ENCODE data around the gene NBAS.

GRCh38 chr2:15220603-15221002 lies 340.5 kb downstream of the NBAS start:
- no peak for TF ChIP-seq POLR2A (IDR thresholded peaks at IDR 0.05; ENCODE audit: low read depth, low read length)
- no peak for TF ChIP-seq MXI1 (IDR thresholded peaks at IDR 0.05; ENCODE audit: borderline replicate concordance, low read depth, low read length)
- no peak for TF ChIP-seq CTCF (conservative IDR thresholded peaks at IDR 0.05; ENCODE audit: low read depth, low read length)
- TF ChIP-seq USF2 (IDR thresholded peaks at IDR 0.05; ENCODE audit: low read depth, low read length): no peak
- no peak for TF ChIP-seq MAZ (IDR thresholded peaks at IDR 0.05; ENCODE audit: borderline replicate concordance, low read depth, low read length)
- no peak for TF ChIP-seq RCOR1 (IDR thresholded peaks at IDR 0.05; ENCODE audit: insufficient replicate concordance, low read length)
- TF ChIP-seq CHD1 (IDR thresholded peaks at IDR 0.05; ENCODE audit: low read depth, low read length): no peak
- TF ChIP-seq CEBPB (IDR thresholded peaks at IDR 0.05; ENCODE audit: low read depth, low read length): no peak

Data from IMR-90 (cell line).